Limb (tissue), 2 donors: Measurements from ENCODE around the gene RECK.
"Not testable (repeated sequence)": the region's sequence is repeated elsewhere in the genome, so short reads cannot be mapped to it uniquely, and the experiment has no call there.

Source experiments
- DNase-seq, 2 donors: peaks; one replicate each; pipeline ENCODE4 v3.0.0-alpha.2; 2016; ENCODE audit errors: extremely low spot score in 2 of 2

RECK gene

DNA sequence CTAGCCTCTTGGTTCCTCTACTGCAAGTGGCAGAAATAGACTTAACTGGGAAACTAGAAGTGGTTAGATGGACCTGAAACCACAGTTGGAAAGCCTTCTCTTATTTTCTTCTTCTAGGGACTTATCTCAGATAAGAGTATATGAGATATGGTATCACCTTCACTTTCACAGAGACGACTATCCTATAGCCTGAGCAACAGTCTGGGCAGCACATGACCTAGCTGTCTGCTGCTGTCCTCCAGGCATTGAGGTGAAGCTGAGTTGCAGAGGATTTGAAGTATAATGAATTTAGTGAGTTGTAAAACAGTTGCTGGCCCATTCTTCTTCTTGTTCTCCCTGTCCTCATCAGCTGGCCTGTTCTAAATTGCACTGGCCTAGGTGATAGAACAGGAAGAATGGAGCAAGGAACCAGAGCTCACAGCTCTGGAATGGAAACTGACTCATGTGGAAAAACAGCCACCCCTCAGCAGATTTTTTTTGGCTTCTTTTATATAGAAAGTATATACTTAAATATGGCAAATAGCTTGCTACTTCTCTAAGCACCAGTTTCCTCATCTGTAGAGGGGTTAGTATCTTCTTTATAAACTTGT is 27.8 kb downstream of the RECK start:
- no peak for DNase-seq

- no peak for DNase-seq
Observed at GRCh38 chr9:36074055-36074454, 37.3 kb downstream of the RECK start.

DNA sequence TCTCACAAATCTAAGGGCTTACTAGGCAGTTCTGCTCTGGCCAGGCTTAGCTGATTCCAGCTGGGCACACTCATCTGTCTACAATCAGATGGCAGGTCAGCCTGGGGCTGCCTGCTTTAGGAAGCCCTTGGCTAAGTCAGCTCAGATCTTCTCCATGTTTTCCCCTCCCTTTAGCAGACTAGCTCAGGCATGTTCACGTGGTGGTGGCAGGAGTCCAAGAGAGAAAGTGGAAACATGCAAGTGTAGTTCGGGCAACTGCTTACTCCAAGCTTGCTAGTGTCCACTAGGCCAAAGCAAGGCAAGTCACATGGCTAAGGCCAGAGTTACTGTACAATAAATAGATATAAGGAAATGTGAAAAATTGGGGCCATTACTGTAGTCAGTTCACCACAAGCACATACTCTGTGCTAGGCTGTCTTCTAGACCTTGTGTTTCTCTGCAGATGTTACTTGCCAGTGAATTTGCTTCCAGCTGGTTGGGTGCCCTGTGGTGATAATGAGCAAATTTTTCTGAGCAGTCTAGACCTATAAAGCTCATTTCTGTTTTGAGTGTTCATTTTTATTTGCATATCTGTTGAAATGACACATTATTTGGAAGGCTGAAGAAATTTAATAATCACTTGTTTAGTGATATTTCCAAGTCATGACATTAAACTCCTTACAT is 38.3 kb downstream of the RECK start:
- peak; percentile 43 to 64 for DNase-seq

GRCh38 chr9:36078051-36078450 is 41.3 kb downstream of the RECK start:
- DNase-seq = no peak

DNA sequence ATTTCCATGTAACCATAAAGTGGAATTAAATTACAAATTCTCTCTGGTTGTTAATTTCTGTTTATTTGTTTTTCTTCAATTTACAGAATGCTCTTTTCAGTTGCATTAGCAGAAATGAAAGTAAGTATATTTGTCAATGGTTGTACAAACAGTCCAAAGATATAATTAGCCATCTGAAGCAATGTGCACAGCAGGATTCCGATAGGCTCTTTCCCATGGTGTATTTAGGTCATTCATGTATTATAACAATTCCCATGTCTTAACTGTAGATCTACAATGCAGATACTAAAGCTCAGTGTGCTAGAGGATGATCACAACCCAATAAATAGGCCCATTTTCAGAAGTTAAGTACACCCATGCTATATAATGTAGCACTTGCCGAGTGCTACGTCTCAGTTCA is 43.8 kb downstream of the RECK start:
- no peak for DNase-seq

DNA sequence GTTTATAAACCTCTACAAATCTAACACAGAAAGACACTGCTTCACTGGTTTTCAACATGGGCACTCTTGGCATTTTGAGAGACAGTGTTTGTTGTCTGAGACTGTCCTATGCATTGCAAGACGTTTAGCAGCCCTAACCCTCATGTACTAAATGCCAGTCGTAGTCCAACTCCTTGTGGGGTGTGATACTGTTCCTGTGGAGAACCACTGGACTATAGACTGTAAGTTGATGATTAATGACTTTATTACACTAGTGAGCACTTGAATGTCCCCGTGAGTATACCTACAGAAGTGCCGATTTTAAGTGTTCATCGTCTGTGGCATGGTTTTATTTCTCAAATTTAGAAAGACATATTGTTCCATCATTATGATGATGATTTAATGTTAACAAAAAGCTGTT is 46.2 kb downstream of the RECK start:
- no peak for DNase-seq

GRCh38 chr9:36086442-36086841 is 49.7 kb downstream of the RECK start:
- no peak for DNase-seq

DNA sequence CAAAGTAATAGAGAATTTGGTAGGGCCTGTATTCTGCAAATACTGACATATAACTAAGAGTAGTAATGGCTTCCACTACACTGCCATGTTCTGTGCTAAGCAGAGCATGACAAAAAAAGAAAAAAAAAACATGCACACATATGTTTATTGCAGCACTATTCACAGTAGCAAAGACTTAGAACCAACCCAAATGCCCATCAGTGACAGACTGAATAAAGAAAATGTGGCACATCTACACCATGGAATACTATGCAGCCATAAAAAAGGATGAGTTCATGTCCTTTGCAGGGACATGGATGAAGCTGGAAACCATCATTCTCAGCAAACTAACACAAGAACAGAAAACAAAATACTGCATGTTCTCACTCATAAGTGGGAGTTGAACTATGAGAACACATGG is 50.3 kb downstream of the RECK start:
- DNase-seq = not testable (repeated sequence)

DNA sequence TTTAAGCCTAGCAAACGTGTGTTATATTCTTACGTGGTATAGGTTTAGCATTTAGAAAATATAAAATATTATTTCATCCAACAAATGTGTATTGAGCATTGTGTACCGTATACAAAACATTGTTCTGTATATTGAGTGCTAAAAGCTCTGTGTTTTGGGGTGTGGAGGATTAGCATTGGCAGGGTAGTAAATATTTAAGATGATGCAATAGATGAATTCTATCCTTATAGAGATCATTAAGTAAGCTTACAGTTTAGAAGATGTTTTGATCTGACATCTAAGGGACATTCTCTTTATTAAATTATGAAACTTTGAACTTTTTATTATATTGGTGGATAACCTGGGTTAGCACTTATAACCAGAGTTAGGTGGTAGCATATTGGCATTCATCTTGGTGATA is 51.3 kb downstream of the RECK start:
- DNase-seq = no peak

GRCh38 chr9:36091026-36091953 is 54.6 kb downstream of the RECK start:
- DNase-seq = peak in 1 of 2 donors; percentile 27

GRCh38 chr9:36092014-36092413 is 55.3 kb downstream of the RECK start:
- no peak for DNase-seq

DNA sequence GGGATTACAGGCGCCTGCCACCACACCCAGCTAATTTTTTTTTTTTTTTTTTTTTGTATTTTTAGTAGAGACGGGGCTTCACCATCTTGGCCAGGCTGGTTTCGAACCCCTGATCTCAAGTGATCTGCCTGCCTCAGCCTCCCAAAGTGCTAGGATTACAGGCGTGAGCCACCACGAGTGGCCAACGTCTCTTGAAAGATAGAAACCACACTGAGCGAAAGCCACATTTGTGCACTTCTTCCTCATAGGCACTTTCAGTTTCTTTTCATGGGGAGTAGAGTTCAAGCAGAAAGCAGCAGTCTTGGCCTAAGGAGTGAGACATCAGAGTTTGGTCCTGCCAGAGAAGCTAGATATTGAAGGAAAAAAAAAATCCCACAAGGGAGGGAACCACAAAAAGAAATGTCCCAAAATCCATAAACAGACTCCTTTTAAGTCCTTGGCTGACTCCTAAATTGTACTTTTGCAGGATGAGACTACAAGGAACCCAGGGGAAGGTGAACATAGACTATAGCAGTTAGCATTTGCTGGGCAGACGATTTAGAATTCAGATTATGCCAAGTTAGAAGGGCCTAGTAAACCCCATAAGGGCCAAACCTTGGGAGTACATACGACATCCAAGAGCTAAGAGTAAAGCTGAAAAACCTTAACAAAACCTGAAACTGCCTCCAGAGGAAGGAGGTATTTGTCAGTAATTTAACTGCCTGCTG is 55.9 kb downstream of the RECK start:
- DNase-seq = no peak

DNA sequence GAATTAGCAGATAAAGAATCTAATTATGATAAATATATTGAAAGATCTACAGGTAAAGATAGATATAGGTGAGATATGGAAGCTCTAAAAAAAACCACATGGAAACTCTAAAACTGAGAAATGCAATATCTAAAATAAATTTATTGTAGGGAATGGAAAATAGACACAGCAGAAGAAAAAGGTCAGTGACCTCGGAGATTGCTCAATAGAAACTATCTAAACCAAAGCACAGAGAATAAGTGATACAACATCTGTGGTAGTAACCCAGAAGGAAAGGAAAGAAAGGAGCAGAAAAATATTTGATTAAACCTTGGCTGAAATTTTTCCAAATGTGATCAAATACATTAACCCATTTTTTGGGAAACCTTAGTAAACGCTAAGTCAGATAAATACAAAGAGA is 56.7 kb downstream of the RECK start:
- DNase-seq = no peak

- DNase-seq = no peak
Observed at GRCh38 chr9:36099718-36100117, 63.0 kb downstream of the RECK start.

GRCh38 chr9:36100532-36100931 is 63.8 kb downstream of the RECK start:
- DNase-seq = no peak

GRCh38 chr9:36101916-36102741 is 65.4 kb downstream of the RECK start:
- DNase-seq = no peak

- peak; percentile 76 to 78 for DNase-seq
Observed at GRCh38 chr9:36102742-36103495, 66.2 kb downstream of the RECK start.

DNA sequence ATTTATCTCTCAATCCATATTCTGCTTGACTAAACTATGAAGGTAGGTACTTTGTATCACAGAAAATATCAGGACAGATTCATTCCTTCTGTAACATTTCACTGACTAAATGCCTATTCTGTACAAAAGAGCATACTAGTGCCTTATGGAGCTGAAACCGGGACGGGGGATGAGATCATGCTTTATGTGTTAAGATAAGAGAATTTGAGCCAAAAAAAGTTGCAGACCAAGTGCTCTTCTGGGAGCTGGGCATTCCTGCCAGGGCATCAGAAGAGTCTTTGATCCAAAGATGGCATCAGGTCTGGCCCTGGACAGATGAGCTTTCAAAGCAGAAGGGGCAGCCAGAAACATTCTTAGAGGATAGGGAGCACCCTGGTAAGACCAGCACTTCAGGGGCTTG is 72.4 kb downstream of the RECK start:
- DNase-seq = no peak

- DNase-seq = no peak
Observed at GRCh38 chr9:36110434-36110833, 73.7 kb downstream of the RECK start.

GRCh38 chr9:36112516-36112915 is 75.8 kb downstream of the RECK start:
- no peak for DNase-seq
